Tongue (tissue), 2 donors: ENCODE results near the gene OR5I1. TPM values are rescaled to one million over a fixed set of nuclear protein-coding genes. Genes with fewer than 3 reads are reported as not detected.
A peak's percentile ranks its signal among the peaks of the same experiment; 100 is the strongest.
"Not testable (repeated sequence)": the region's sequence is repeated elsewhere in the genome, so short reads cannot be mapped to it uniquely, and the experiment has no call there.

ENCODE experiments used
- DNase-seq: peaks from one replicate; pipeline ENCODE4 v3.0.0-alpha.2; 2015
- total RNA-seq: library from RNA; depleted of rRNA; stranded (reverse); fragments of >200 nt; gene quantifications from one replicate; pipeline ENCODE4 v1.2.3, GENCODE V29; 2014

OR5I1 gene
- total RNA-seq = not detected

- DNase-seq = no peak
Observed at GRCh38 chr11:55936300-55936699, at the start of gene OR5I1. Gene OR5I1, minus strand, starts transcription at chr11:55936400. Its CDS starts 0 bp downstream, at chr11:55936400.

GRCh38 chr11:55970935-55971334 is 34.7 kb upstream of the OR5I1 start:
- no peak for DNase-seq

- DNase-seq = no peak
Observed at GRCh38 chr11:55969845-55970244, 33.6 kb upstream of the OR5I1 start, which contains the start of gene OR10AG1. Gene OR10AG1, minus strand, starts transcription at chr11:55969945. Its CDS starts 38 bp downstream, at chr11:55969907.

DNA sequence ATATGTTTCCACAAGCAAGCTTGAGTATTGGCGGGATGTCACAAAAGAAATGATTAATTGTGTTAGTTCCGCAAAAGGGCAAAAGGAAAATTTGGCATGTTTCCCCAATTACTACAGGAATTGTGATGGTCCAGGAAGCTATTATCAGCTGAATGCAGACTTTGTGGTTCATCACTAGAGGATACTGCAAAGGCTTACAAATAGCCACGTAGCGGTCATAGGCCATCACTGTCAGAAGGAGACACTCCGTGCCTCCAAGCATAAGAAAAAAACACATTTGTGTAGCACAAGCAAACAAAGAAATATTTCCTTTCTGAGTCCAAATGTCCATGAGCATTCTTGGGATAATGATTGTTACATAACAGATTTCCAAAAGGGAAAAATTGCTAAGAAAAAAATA is 31.7 kb upstream of the OR5I1 start:
- DNase-seq = no peak

- DNase-seq = no peak
Observed at GRCh38 chr11:55966391-55966790, 30.2 kb upstream of the OR5I1 start.

- DNase-seq = no peak
Observed at GRCh38 chr11:55956521-55956920, 20.3 kb upstream of the OR5I1 start.

- no peak for DNase-seq
Observed at GRCh38 chr11:55949330-55949729, 13.1 kb upstream of the OR5I1 start.

GRCh38 chr11:55942785-55943392 is 6.7 kb upstream of the OR5I1 start:
- DNase-seq = peak; percentile 38

- DNase-seq = no peak
Observed at GRCh38 chr11:55920537-55920936, 15.7 kb downstream of the OR5I1 start.

GRCh38 chr11:55914482-55914881 is 21.7 kb downstream of the OR5I1 start, which contains the start of gene OR5W2:
Gene OR5W2, minus strand, starts transcription at chr11:55914582. Its CDS starts 0 bp downstream, at chr11:55914582.
- DNase-seq = no peak

DNA sequence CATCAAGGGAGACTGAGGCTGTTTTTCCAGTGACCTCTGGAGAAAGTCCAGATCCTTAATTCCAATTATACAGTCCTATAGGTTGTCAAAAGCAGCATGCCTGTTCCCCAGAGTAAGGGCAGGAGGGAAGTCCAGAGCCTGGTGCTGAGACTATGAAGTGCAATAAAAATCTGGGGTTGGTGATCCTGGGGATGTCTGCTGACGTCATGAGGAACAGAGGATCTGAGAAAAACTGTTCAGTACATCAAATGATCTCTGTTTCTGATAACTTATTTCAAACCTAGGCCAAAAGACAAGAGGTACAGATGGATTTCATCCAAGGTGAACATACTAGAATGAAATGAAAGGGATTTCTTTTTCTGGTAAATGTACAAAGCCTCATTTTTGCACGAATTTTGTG is 33.9 kb downstream of the OR5I1 start:
- no peak for DNase-seq

- DNase-seq = no peak
Observed at GRCh38 chr11:55895216-55895615, 41.0 kb downstream of the OR5I1 start.

DNA sequence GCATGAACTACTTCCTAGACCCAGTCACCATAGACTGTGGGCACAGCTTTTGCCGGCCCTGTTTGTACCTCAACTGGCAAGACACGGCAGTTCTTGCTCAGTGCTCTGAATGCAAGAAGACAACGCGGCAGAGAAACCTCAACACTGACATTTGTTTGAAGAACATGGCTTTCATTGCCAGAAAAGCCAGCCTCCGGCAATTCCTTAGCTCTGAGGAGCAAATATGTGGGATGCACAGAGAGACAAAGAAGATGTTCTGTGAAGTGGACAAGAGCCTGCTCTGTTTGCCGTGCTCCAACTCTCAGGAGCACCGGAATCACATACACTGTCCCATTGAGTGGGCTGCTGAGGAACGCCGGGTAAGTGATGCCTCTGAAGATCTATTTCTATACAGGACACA is 50.7 kb downstream of the OR5I1 start:
- not testable (repeated sequence) for DNase-seq

Other genes starting within 250 kb of the OR5I1 start
- not detected for gene OR5D13, start 163.0 kb downstream of the OR5I1 start, total RNA-seq
- gene OR5D14, start 140.8 kb downstream of the OR5I1 start, total RNA-seq = not detected
- not detected for gene OR5L1, start 125.0 kb downstream of the OR5I1 start, total RNA-seq
- not detected for gene OR5D18, start 116.8 kb downstream of the OR5I1 start, total RNA-seq
- not detected for gene OR5L2, start 109.2 kb downstream of the OR5I1 start, total RNA-seq
- gene OR5D16, start 97.6 kb downstream of the OR5I1 start, total RNA-seq = not detected
- not detected for gene TRIM51, start 53.1 kb downstream of the OR5I1 start, total RNA-seq
- not detected for gene OR5W2, start 21.8 kb downstream of the OR5I1 start, total RNA-seq
- not detected for gene OR10AG1, start 33.5 kb upstream of the OR5I1 start, total RNA-seq
- gene OR5F1, start 58.2 kb upstream of the OR5I1 start, total RNA-seq = not detected
- gene OR5AS1, start 91.3 kb upstream of the OR5I1 start, total RNA-seq = not detected
- gene OR8I2, start 156.9 kb upstream of the OR5I1 start, total RNA-seq = not detected
- gene OR8H2, start 167.3 kb upstream of the OR5I1 start, total RNA-seq = not detected
- gene OR8H3, start 186.0 kb upstream of the OR5I1 start, total RNA-seq = not detected
- gene OR8J3, start 203.8 kb upstream of the OR5I1 start, total RNA-seq = not detected
- gene OR8K5, start 223.9 kb upstream of the OR5I1 start, total RNA-seq = not detected
- not detected for gene OR5J2, start 240.2 kb upstream of the OR5I1 start, total RNA-seq